Kasumi-1 (cell line): ENCODE measurements around the gene CERS4.
"Not testable (repeated sequence)": the region's sequence is repeated elsewhere in the genome, so short reads cannot be mapped to it uniquely, and the experiment has no call there.

Source experiments
- DNase-seq, 2 experiments: peaks; one replicate each; lab custom pipeline; 2025; lab: John Stamatoyannopoulos, UW

Gene CERS4

GRCh38 chr19:8261881-8262280 lies 52.7 kb downstream of the CERS4 start:
- DNase-seq, result no peak

- DNase-seq, result no peak
Observed at GRCh38 chr19:8262431-8262830, 53.3 kb downstream of the CERS4 start.

GRCh38 chr19:8264248-8264647 lies 55.1 kb downstream of the CERS4 start:
- DNase-seq, result not testable (repeated sequence)

- no peak for DNase-seq
Observed at GRCh38 chr19:8265872-8266271, 56.7 kb downstream of the CERS4 start.

- no peak for DNase-seq
Observed at GRCh38 chr19:8269724-8270123, 60.6 kb downstream of the CERS4 start.

GRCh38 chr19:8276508-8276907 lies 67.3 kb downstream of the CERS4 start:
- not testable (repeated sequence) for DNase-seq

- not testable (repeated sequence) for DNase-seq
Observed at GRCh38 chr19:8291337-8291736, 82.2 kb downstream of the CERS4 start.

GRCh38 chr19:8302357-8302691 lies 93.2 kb downstream of the CERS4 start:
- DNase-seq, result no peak

- no peak for DNase-seq
Observed at GRCh38 chr19:8302734-8303133, 93.6 kb downstream of the CERS4 start.

GRCh38 chr19:8304841-8305621 lies 95.9 kb downstream of the CERS4 start:
- DNase-seq, result no peak

- DNase-seq, result no peak
Observed at GRCh38 chr19:8305798-8306197, 96.6 kb downstream of the CERS4 start.

- DNase-seq, result no peak
Observed at GRCh38 chr19:8306235-8307054, 97.3 kb downstream of the CERS4 start.

GRCh38 chr19:8307400-8307964 lies 98.3 kb downstream of the CERS4 start:
- peak in 1 of 2 experiments; percentile 14 for DNase-seq

GRCh38 chr19:8307965-8308866 lies 99.0 kb downstream of the CERS4 start, which contains the start of gene CD320:
TSS of gene CD320 (minus strand) at chr19:8308358. CDS start at chr19:8308290, 68 bp downstream.
- peak; percentile 87 to 88 for DNase-seq

- DNase-seq, result no peak
Observed at GRCh38 chr19:8308891-8309291, 99.7 kb downstream of the CERS4 start.

- no peak for DNase-seq
Observed at GRCh38 chr19:8310342-8311055, 101.3 kb downstream of the CERS4 start.

- no peak for DNase-seq
Observed at GRCh38 chr19:8311461-8312260, 102.5 kb downstream of the CERS4 start.
